ENCODE measurements around the gene OXT. TPM values are rescaled to one million over a fixed set of nuclear protein-coding genes. Genes with fewer than 3 reads are reported as not detected.
A peak's percentile ranks its signal among the peaks of the same experiment; 100 is the strongest.

The OXT gene
- total RNA-seq, 2 donors from 2014 or later = not detected

DNA sequence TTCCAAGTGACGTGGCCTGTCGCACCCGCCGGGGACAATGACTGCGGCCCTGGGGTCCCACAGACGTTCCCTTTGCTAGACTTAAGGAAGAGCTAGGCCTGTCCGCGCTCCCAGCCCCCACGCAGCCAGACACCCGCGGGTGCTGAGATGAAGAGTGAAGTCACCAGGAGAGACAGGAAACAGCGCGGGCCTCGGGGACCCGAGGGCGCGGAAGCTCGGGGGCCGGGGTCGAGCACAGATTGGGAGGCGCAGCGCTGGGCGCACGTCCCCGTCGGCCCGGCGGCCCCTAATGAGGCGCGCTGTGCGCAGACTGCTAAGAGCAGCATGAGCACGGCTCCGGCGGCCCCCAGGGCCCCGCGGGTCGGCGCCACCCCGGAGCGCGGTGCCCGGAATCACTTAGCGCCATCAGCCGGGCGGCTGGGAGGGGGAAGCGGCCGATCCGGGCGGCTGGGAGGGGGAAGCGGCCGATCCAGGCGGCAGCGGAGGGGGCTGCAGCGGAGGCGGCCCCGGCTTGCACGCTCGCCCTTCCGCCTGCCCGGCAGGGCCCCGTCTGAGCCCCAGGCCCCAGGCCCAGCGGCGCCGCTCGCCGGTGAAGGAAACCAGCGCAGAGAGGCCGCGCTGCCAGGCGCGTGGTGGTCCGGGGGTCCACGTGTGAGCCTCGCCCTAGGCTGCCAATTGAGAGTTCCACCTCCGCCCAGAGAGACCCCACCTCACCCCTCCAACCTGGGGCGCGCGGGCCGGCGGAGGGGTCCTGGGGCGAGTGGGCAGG is 21.4 kb downstream of the OXT start:
- H3K4me1 ChIP-seq = no peaks in the 10 kb centered on the region
- H3K36me3 ChIP-seq = no peaks in the 10 kb centered on the region
- no peak overlapping the region for H3K27ac ChIP-seq
- no peak for DNase-seq
- peak overlapping the region; percentile 13 for H3K4me3 ChIP-seq
- peaks cover 10% of the 10 kb centered on the region for H3K27me3 ChIP-seq
- no peak overlapping the region for H3K9ac ChIP-seq (ENCODE audit: low read depth in 2 of 2, low read length in 2 of 2)
- TF ChIP-seq CTCF (IDR thresholded peaks at IDR 0.05) = no peak
- H3K9me3 ChIP-seq = no peaks in the 10 kb centered on the region
- intact Hi-C loops (cut with DNase I) = no loop called here

- H3K4me3 ChIP-seq = no peak overlapping the region
- H3K9me3 ChIP-seq = no peaks in the 10 kb centered on the region
- no peaks in the 10 kb centered on the region for H3K4me1 ChIP-seq
- intact Hi-C loops (cut with DNase I) = no loop called here
- no peak overlapping the region for H3K27ac ChIP-seq
- peaks cover 10% of the 10 kb centered on the region for H3K27me3 ChIP-seq
- TF ChIP-seq CTCF (IDR thresholded peaks at IDR 0.05) = no peak
- H3K9ac ChIP-seq (ENCODE audit: low read depth in 2 of 2, low read length in 2 of 2) = no peak overlapping the region
- no peaks in the 10 kb centered on the region for H3K36me3 ChIP-seq
- DNase-seq = no peak
Observed at GRCh38 chr20:3093861-3094361, 22.5 kb downstream of the OXT start.

DNA sequence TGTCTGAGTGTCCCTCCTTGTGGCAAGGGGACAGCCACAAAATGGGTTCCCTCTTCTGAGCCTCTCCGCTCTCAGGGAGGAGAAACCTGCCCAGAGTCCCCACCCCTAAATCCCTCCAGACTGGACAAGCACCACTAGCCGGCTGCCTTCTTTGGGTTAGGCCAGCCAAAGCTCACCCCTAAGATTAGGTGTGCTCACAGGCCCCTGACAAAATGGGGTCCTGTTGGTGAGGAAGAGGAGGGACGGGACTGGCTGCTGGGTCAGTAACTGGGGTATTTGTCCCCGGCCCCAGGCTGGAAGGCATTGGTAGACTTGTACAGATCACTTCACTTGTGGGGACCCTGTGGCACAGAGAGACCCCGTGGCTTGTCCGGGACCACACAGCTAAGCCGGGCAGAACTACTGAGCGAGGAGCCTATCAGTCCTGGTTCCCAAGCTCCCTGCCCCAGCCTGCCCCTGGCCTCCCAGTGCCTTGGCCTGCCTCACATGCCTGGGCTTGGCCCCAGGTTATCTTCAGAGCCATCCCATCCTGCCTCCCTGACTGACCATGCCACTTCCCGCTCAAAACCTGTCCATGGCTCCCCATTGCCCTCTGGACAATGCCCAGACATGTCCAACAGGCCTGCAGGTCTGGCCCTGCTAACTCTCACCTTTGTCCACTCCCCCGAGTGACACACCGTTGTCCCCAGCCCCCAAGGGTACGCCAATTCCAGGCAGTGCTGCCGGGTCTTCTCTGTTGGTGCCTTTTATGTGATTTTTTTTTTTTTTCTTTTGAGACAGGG is 23.6 kb downstream of the OXT start:
- no peaks in the 10 kb centered on the region for H3K36me3 ChIP-seq
- no peak overlapping the region for H3K4me3 ChIP-seq
- H3K27ac ChIP-seq = no peak overlapping the region
- no peak for DNase-seq
- no peak for TF ChIP-seq CTCF (IDR thresholded peaks at IDR 0.05)
- H3K4me1 ChIP-seq = no peaks in the 10 kb centered on the region
- intact Hi-C loops (cut with DNase I) = no loop called here
- H3K9me3 ChIP-seq = no peaks in the 10 kb centered on the region
- no peak overlapping the region for H3K9ac ChIP-seq (ENCODE audit: low read depth in 2 of 2, low read length in 2 of 2)
- H3K27me3 ChIP-seq = peaks cover 10% of the 10 kb centered on the region

DNA sequence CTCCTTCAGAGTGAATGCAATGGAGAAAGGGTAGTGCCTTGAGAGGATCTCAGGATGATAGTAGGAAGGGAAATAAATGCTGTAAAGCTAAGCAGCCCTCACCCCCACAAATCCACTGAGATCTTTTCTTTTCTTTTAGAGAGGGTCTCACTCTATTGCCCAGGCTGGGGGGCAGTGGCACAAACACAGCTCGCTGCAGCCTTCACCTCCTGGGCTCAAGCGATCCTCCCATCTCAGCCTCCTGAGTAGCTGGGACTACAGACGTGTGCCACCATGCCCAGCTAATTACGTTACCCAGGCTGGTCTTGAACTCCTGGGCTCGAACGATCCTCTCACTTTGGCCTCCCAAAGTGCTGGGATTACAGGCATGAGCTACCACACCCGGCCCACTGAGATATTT is 29.1 kb downstream of the OXT start:
- intact Hi-C loops (cut with DNase I) = no loop called here
- H3K4me1 ChIP-seq = no peaks in the 10 kb centered on the region
- H3K9ac ChIP-seq (ENCODE audit: low read depth in 2 of 2, low read length in 2 of 2) = no peak overlapping the region
- no peak overlapping the region for H3K4me3 ChIP-seq
- no peaks in the 10 kb centered on the region for H3K27me3 ChIP-seq
- H3K27ac ChIP-seq = no peak overlapping the region
- H3K9me3 ChIP-seq = no peaks in the 10 kb centered on the region
- DNase-seq = no peak
- H3K36me3 ChIP-seq = no peaks in the 10 kb centered on the region
- no peak for TF ChIP-seq CTCF (IDR thresholded peaks at IDR 0.05)

DNA sequence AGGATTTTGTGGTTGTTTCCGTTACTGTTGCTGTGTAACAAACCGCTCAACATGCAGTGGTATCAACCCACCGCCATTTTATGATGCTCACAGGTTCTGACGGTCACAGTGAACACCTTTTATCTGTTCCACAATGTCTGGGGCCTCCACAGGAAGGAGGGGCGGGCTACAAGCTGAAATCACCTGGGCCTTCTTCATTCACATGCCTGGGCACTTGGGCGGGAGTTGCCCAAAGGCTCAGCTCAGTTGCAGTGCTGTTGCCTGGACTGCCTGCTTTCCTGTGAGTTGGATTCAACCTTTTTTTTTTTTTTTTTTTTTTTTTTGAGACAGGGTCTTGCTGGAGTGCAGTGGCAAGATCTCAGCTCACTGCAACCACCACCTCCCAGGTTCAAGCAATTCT is 29.8 kb downstream of the OXT start:
- Histone ChIP-seq H3K4me3 (no peak overlapping the region), H3K4me1 (no peaks in the 10 kb centered on the region), H3K9me3 (no peaks in the 10 kb centered on the region), H3K9ac (ENCODE audit: low read depth in 2 of 2, low read length in 2 of 2) (no peak overlapping the region), H3K36me3 (no peaks in the 10 kb centered on the region), H3K27ac (no peak overlapping the region), H3K27me3 (no peaks in the 10 kb centered on the region)
- DNase-seq = no peak
- TF ChIP-seq CTCF (IDR thresholded peaks at IDR 0.05) = no peak
- intact Hi-C loops (cut with DNase I) = no loop called here
